GM04503 (cell line): ENCODE data around the gene CTSG.
"Not testable (repeated sequence)": the region's sequence is repeated elsewhere in the genome, so short reads cannot be mapped to it uniquely, and the experiment has no call there.

ENCODE experiments used
- DNase-seq: peaks from one replicate; pipeline ENCODE4 v3.0.0-alpha.2; 2012; ENCODE audit warnings: low read depth

The CTSG gene

DNA sequence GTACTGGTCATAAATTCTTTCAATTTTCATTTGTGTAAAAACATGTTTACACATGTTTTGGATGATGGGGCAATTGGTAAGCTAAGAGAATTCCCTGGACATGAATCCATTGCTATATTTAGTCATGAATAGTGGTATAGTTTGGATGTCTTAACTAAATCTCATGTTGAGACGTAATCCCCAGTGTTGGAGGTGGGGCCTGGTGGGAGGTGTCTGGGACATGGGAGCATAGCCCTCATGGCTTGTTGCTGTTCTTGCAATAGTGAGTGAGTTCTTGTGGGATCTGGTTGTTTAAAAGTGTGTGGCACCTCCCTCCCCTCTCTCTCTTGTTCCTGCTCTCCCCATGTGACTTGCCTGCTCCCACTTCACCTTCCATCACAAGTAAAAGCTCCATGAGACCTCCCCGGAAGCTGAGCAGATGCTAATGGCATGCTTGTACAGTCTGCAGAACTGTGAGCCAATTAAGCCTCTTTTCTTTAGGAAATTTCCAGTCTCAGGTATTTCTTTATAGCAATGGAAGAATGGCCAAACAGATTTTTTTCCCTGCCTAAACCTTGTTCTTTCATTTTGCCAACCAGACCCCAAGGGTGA is 33.6 kb downstream of the CTSG start:
- DNase-seq, result no peak

DNA sequence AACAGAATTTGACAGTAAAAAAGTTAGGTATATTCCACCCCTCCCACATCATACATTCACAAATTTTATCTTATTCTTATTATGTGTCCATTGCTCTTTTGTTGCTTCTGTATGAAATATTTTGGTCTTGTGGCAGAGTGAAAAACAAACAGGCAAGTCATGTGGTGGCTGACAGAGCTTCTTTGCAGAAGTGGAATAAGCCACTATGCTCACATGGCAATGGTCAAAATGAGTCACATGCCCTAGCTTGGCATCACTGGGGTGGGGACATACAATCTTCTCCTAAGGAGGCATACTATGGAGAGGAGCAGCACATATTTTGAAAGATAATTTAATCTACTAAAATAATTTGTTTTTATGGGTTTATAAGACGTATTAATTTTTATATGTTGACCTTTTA is 40.3 kb downstream of the CTSG start:
- no peak for DNase-seq

DNA sequence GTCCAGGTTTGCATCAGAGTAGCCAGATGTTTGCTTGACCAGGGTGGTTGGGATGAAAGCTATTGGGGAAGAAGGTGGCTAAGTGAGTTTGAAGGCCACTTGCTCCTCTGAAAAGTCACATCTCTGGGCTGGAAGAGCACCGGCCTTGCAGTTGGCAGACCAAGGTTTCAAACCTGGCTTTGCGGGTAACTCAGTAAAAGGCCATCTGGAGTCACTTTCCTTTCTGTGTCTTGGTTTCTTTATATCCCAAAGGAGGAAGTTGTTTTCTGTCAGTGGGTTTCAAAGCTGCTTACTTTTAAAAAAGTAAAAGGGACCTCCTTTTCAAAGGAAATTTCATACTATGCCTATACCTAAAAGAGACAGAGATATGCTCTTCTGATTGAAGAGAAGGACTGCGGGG is 41.8 kb downstream of the CTSG start:
- DNase-seq, result no peak

GRCh38 chr14:24525877-24526620 is 50.0 kb downstream of the CTSG start:
- not testable (repeated sequence) for DNase-seq
